K562 (cell line): Measurements from ENCODE around the gene ADAMTS10. TPM values are rescaled to one million over a fixed set of nuclear protein-coding genes. Genes with fewer than 3 reads are reported as not detected.

Source experiments
- ATAC-seq: fragments of 200-7000 bp; cut with Tn5 transposase; 3 replicates; pipeline ENCODE4 v1.9.1; 2020; ENCODE audit warnings: moderate library complexity
- BruUV-seq: library from RNA; stranded (reverse); fragments of 400-500 nt; replicated peaks from 2 replicates; lab custom pipeline; 2021; lab: Mats Ljungman, UMichigan
- CTCF ChIA-PET: fragments of 300-600 bp; formaldehyde crosslinking; extraction: SDS; loops from one replicate; lab custom pipeline; 2021; ENCODE audit warnings: low intra/inter-chr PET ratio; lab: Yijun Ruan, JAX
- POLR2A ChIA-PET: fragments of 300-600, 350-650 bp; sonication (Branson Sonifier 250); formaldehyde crosslinking; extraction: SDS; loops from one replicate; lab custom pipeline; 2021; ENCODE audit warnings: antibody characterized with exemption, inconsistent platforms; lab: Yijun Ruan, JAX
- DNase-seq, 4 experiments: peaks; one replicate each; pipeline versions ENCODE4 v3.0.0 to v3.0.0-alpha.2; 2011 to 2018; ENCODE audit warnings: low spot score in 3 of 4, mixed read lengths in 3 of 4; ENCODE audit errors: extremely low read depth in 1 of 4
- FAIRE-seq: peaks from 2 replicates; lab custom pipeline; 2011; peaks lifted over from hg19 to GRCh38; lab: Jason Lieb, UNC
- H2AFZ ChIP-seq: 2 replicates; pipeline ENCODE4 v1.6.0; 2011; ENCODE audit warnings: low read depth, low read length, control low read depth, inconsistent platforms
- H3K27ac ChIP-seq: fragments of 200-600 bp; 3 replicates; pipeline ENCODE4 v1.8.0; 2011; ENCODE audit warnings: low read depth, mild to moderate bottlenecking, control low read depth, inconsistent platforms, low read length, moderate library complexity, mixed read lengths; ENCODE audit errors: extremely low read depth
- H3K27me3 ChIP-seq, 2 experiments: fragments of 300-600 bp in 1 of 2; 2 replicates in 1 of 2; 3 replicates in 1 of 2; pipeline versions ENCODE4 v1.6.0 to v1.8.0; 2011; ENCODE audit warnings: inconsistent platforms in 2 of 2, low read length in 2 of 2, mild to moderate bottlenecking in 1 of 2, mixed read lengths in 1 of 2, moderate library complexity in 1 of 2; ENCODE audit not compliant: control insufficient read depth in 2 of 2, insufficient read depth in 2 of 2
- H3K36me3 ChIP-seq: fragments of 300-600 bp; 3 replicates; pipeline ENCODE4 v1.8.0; 2011; ENCODE audit warnings: mild to moderate bottlenecking, low read length, inconsistent platforms; ENCODE audit not compliant: control insufficient read depth, insufficient read depth
- H3K4me1 ChIP-seq, 2 experiments: fragments of 200-600 bp in 1 of 2; replicated peaks in 1 of 2; 2 replicates in 1 of 2; 3 replicates in 1 of 2; pipeline versions ENCODE4 v1.5.1 to v1.8.0; 2011; ENCODE audit warnings: inconsistent platforms in 2 of 2, low read length in 2 of 2, mild to moderate bottlenecking in 1 of 2, mixed read lengths in 1 of 2, moderate library complexity in 1 of 2; ENCODE audit not compliant: control insufficient read depth in 2 of 2, insufficient read depth in 2 of 2
- H3K4me2 ChIP-seq: 2 replicates; pipeline ENCODE4 v1.6.1; 2011; ENCODE audit warnings: low read length, control low read depth, inconsistent platforms, mixed read lengths; ENCODE audit not compliant: insufficient read depth
- H3K4me3 ChIP-seq: fragments of 200-600 bp; sonication (generic), shearing (Covaris generic); 2 replicates; pipeline ENCODE4 v1.5.1; 2016; ENCODE audit warnings: control low read depth, inconsistent platforms
- H3K79me2 ChIP-seq: fragments of 200-600 bp; 3 replicates; pipeline ENCODE4 v1.8.0; 2011; ENCODE audit warnings: low read length, inconsistent platforms; ENCODE audit not compliant: control insufficient read depth, insufficient read depth
- H3K9ac ChIP-seq, 2 experiments: 2 replicates each; pipeline versions ENCODE4 v1.6.0 to v1.6.1; 2011; ENCODE audit warnings: low read depth in 2 of 2, low read length in 2 of 2, control low read depth in 1 of 2, inconsistent platforms in 1 of 2, mild to moderate bottlenecking in 1 of 2, mixed read lengths in 1 of 2; ENCODE audit not compliant: insufficient read depth in 1 of 2
- H3K9me1 ChIP-seq: one replicate; pipeline ENCODE4 v1.6.0; 2011; ENCODE audit warnings: inconsistent platforms, mild to moderate bottlenecking, low read length, moderate library complexity; ENCODE audit not compliant: control insufficient read depth, insufficient read depth
- H3K9me3 ChIP-seq: replicated peaks from 2 replicates; pipeline ENCODE4 v1.5.1; 2011; ENCODE audit warnings: low read depth, low read length, inconsistent platforms; ENCODE audit not compliant: control insufficient read depth, insufficient read depth
- H4K20me1 ChIP-seq: replicated peaks from 2 replicates; pipeline ENCODE4 v1.6.1; 2011; ENCODE audit warnings: low read length, inconsistent platforms, mixed read lengths; ENCODE audit not compliant: control insufficient read depth, insufficient read depth
- CHD4 ChIP-seq: fragments of 200-600 bp; sonication (generic); IDR thresholded peaks from 3 replicates; pipeline ENCODE4 v1.6.1; 2012; ENCODE audit warnings: low read depth, mild to moderate bottlenecking, mixed read lengths, low read length, inconsistent platforms; ENCODE audit not compliant: insufficient read depth, insufficient replicate concordance, poor library complexity, severe bottlenecking
- IRF2 ChIP-seq: sonication (generic); formaldehyde crosslinking; IDR thresholded peaks from 2 replicates; pipeline ENCODE4 v1.8.1; 2022; ENCODE audit warnings: mild to moderate bottlenecking, missing genetic modification reagents
- MTA2 ChIP-seq: fragments of 450-650 bp; IDR thresholded peaks from 2 replicates; pipeline ENCODE4 v1.6.1; 2016; ENCODE audit warnings: low read depth
- SIX5 ChIP-seq, 2 experiments: IDR thresholded peaks; 2 replicates each; pipeline ENCODE4 v1.6.1; 2011; ENCODE audit warnings: low read length in 2 of 2, borderline replicate concordance in 1 of 2, low read depth in 1 of 2, mild to moderate bottlenecking in 1 of 2, moderate library complexity in 1 of 2; ENCODE audit not compliant: insufficient read depth in 1 of 2
- TAF1 ChIP-seq: IDR thresholded peaks from 2 replicates; pipeline ENCODE4 v1.6.1; 2011; ENCODE audit warnings: mild to moderate bottlenecking, low read length, moderate library complexity; ENCODE audit not compliant: insufficient read depth, control insufficient read depth, severe bottlenecking; ENCODE audit errors: extremely low read depth
- WHSC1 ChIP-seq: IDR thresholded peaks from one replicate; pipeline ENCODE4 v1.6.1; 2012; ENCODE audit warnings: low read length, control low read depth, inconsistent platforms
- WGBS: fragments of 100-300 bp; shearing (Covaris generic); methylation state at CpG from one replicate; pipeline ENCODE4 v1.1.6; 2016; ENCODE audit warnings: low coverage, mixed read lengths; ENCODE audit not compliant: insufficient coverage; ENCODE audit errors: missing lambda C conversion rate; 5-methylcytosine and 5-hydroxymethylcytosine counted together
- in situ Hi-C: fragments of 300-500 bp; cut with MboI; formaldehyde crosslinking; loops from 4 replicates; pipeline ENCODE4 v1.15.0; 2018; ENCODE audit warnings: inconsistent platforms, mixed read lengths
- intact Hi-C: fragments of 100-400 bp; cut with micrococcal nuclease; formaldehyde crosslinking; loops from 2 replicates; pipeline ENCODE4 v1.14.2; 2022
- polyA plus RNA-seq, 8 experiments: library from polyadenylated mRNA; depleted of rRNA in 4 of 8; stranded (reverse) in 5 of 8; unstranded in 3 of 8; fragments of >200 nt; fragmentation: Nextera tagmentation in 2 of 8; fragmentation: Illumina TruSeq in 1 of 8; extraction: Ambion mirVana in 2 of 8; extraction: Trizol in 1 of 8; gene quantifications; 2 replicates each; pipeline versions ENCODE4 v1.2.1 to v1.2.3, GENCODE V29; 2011 to 2014; ENCODE audit warnings: inconsistent platforms in 1 of 8, missing spikeins in 1 of 8
- total RNA-seq, 7 experiments: library from RNA; depleted of rRNA in 6 of 7; stranded (reverse); fragments of >200 nt in 6 of 7; fragmentation: Illumina TruSeq in 2 of 7; extraction: Trizol in 2 of 7; gene quantifications; 2 replicates each; pipeline versions ENCODE4 v1.2.1 to v1.2.3, GENCODE V29; 2011 to 2021; ENCODE audit warnings: low replicate concordance in 1 of 7
- TF ChIP-seq, protein P1 (sequence below): fragments of 450-650 bp; IDR thresholded peaks from 2 replicates; pipeline ENCODE4 v1.7.1; 2018; ENCODE audit warnings: mild to moderate bottlenecking, low read depth; ENCODE audit not compliant: partially characterized antibody
- TF ChIP-seq, protein P2 (sequence below), 2 experiments: fragments of 450-650 bp; formaldehyde crosslinking in 1 of 2; IDR thresholded peaks; 2 replicates each; pipeline versions ENCODE4 v1.4.0 to v1.6.1; 2014 to 2020; ENCODE audit warnings: mild to moderate bottlenecking in 2 of 2, borderline replicate concordance in 1 of 2, low read depth in 1 of 2

Gene ADAMTS10
- total and polyA plus RNA-seq, 9 of the 15 experiments (the other 6 are each of a cell fraction or from before 2014, with no cell fraction given): 0.33 to 1.8 (median 0.57) TPM; not detected in 4

DNA sequence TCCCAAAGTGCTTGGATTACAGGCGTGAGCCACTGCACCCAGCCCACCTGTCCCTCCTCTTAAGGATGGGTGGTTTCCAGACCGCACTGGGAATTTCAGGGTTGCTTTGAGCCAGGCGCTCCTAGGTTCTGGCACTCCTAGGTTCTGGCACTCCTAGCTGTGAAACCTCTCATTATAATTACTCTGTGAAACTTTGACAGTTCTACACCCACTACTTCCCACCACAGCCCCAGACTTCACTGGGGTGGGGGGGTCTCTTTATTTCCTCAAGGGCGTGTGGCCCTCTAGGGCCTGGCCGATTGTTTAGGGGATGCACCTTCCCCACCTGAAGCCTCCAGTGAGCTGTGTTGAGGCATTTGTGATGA, 2.3 kb upstream of the ADAMTS10 start:
- POLR2A ChIA-PET: interaction anchor here (0.8 to 1.3 kb wide), 2 partner anchors 11 to 16 kb away, joined by 3 read pairs; no protein-coding TSS in a partner anchor
- no peaks in the 10 kb centered on the region for H4K20me1 ChIP-seq
- TF ChIP-seq IRF2 (CRISPR knock-in tag): no peak
- TF ChIP-seq, protein P1, sequence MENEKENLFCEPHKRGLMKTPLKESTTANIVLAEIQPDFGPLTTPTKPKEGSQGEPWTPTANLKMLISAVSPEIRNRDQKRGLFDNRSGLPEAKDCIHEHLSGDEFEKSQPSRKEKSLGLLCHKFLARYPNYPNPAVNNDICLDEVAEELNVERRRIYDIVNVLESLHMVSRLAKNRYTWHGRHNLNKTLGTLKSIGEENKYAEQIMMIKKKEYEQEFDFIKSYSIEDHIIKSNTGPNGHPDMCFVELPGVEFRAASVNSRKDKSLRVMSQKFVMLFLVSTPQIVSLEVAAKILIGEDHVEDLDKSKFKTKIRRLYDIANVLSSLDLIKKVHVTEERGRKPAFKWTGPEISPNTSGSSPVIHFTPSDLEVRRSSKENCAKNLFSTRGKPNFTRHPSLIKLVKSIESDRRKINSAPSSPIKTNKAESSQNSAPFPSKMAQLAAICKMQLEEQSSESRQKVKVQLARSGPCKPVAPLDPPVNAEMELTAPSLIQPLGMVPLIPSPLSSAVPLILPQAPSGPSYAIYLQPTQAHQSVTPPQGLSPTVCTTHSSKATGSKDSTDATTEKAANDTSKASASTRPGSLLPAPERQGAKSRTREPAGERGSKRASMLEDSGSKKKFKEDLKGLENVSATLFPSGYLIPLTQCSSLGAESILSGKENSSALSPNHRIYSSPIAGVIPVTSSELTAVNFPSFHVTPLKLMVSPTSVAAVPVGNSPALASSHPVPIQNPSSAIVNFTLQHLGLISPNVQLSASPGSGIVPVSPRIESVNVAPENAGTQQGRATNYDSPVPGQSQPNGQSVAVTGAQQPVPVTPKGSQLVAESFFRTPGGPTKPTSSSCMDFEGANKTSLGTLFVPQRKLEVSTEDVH: no peak
- TF ChIP-seq WHSC1: no peak
- no peak for TF ChIP-seq TAF1
- TF ChIP-seq, protein P2, sequence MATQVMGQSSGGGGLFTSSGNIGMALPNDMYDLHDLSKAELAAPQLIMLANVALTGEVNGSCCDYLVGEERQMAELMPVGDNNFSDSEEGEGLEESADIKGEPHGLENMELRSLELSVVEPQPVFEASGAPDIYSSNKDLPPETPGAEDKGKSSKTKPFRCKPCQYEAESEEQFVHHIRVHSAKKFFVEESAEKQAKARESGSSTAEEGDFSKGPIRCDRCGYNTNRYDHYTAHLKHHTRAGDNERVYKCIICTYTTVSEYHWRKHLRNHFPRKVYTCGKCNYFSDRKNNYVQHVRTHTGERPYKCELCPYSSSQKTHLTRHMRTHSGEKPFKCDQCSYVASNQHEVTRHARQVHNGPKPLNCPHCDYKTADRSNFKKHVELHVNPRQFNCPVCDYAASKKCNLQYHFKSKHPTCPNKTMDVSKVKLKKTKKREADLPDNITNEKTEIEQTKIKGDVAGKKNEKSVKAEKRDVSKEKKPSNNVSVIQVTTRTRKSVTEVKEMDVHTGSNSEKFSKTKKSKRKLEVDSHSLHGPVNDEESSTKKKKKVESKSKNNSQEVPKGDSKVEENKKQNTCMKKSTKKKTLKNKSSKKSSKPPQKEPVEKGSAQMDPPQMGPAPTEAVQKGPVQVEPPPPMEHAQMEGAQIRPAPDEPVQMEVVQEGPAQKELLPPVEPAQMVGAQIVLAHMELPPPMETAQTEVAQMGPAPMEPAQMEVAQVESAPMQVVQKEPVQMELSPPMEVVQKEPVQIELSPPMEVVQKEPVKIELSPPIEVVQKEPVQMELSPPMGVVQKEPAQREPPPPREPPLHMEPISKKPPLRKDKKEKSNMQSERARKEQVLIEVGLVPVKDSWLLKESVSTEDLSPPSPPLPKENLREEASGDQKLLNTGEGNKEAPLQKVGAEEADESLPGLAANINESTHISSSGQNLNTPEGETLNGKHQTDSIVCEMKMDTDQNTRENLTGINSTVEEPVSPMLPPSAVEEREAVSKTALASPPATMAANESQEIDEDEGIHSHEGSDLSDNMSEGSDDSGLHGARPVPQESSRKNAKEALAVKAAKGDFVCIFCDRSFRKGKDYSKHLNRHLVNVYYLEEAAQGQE (IDR thresholded peaks at IDR 0.05; ENCODE audit: borderline replicate concordance): no peak
- TF ChIP-seq, protein P2 (CRISPR knock-in tag; IDR thresholded peaks at IDR 0.05; ENCODE audit: low read depth): no peak
- TF ChIP-seq MTA2: no peak
- no peak for TF ChIP-seq CHD4
- TF ChIP-seq SIX5 (IDR thresholded peaks at IDR 0.05; ENCODE audit: borderline replicate concordance in 1 of 2, insufficient read depth in 1 of 2, low read depth in 1 of 2, low read length in 2 of 2): no peak

More for the DNA sequence above, 2.3 kb upstream of the ADAMTS10 start:
- in situ Hi-C loops (loop anchor here (10.0 kb wide), 1 partner anchor 82 kb away; the partner anchor contains the start of gene ACTL9), intact Hi-C loops (loop anchor here (10.0 kb wide), 1 partner anchor 82 kb away; the partner anchor contains the start of gene ACTL9)
- H2AFZ ChIP-seq: no peak overlapping the region
- BruUV-seq: no TSS peak
- H3K79me2 ChIP-seq: no peaks in the 10 kb centered on the region
- no peak for DNase-seq
- H3K9ac ChIP-seq: no peak overlapping the region
- ATAC-seq: no peak
- no peak overlapping the region for H3K27ac ChIP-seq
- peaks cover 6 to 21% of the 10 kb centered on the region in 2 experiments; a peak in 3 of 5 replicates for H3K4me1 ChIP-seq
- H3K9me3 ChIP-seq: no peaks in the 10 kb centered on the region
- no peak overlapping the region for H3K4me3 ChIP-seq
- 10% methylated on average over 5 of the region's 5 CpGs for WGBS
- CTCF ChIA-PET: no interaction called here
- no peak overlapping the region for H3K4me2 ChIP-seq
- no peak for FAIRE-seq
- no peaks in the 10 kb centered on the region for H3K36me3 ChIP-seq
- H3K27me3 ChIP-seq: peaks cover 2 to 14% of the 10 kb centered on the region in 2 experiments; a peak in 3 of 5 replicates
- H3K9me1 ChIP-seq: no peaks in the 10 kb centered on the region
